ENCODE results near the gene PTCH2.
"Not testable (repeated sequence)": the region's sequence is repeated elsewhere in the genome, so short reads cannot be mapped to it uniquely, and the experiment has no call there.

PTCH2 gene

DNA sequence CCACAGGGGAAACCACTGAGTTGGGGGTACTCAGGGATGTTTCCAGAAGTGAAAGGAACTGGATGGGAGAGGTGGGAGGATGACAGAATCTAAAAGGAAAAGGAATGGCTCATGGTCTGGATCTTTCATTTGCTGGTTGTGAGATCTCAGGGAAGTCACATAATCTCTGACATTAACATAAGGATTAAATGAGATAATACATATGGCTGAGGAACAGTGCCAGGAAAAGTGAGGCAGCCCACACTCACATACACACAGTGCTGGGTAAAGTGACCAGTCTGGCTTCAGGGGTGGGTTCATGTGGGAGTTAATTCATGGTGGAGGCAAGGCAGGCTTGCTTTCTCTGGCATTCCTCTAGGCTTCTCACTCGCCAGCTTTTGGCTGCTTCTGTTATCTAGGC, 3.9 kb upstream of the PTCH2 start:
- no peak for DNase-seq

DNA sequence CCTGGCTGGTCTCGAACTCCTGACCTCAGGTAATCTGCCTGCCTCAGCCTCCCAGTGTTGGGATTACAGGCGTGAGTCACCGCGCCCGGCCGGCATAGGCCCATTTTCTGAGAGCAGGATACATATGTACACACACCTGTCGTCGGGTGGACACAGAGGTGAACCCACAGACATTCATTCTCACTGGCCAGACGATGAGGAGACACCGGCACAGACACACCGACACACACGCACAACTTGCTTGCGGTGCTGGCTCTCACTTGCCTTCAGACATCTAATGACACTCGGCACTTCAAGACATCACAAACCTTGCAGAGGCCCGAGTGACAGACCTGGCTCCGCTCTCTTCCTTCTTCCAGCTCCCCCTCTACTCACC, 579 bp downstream of the PTCH2 start:
- peak in 8 of 56 donors; percentile 11 to 60 (median 46) for DNase-seq

DNA sequence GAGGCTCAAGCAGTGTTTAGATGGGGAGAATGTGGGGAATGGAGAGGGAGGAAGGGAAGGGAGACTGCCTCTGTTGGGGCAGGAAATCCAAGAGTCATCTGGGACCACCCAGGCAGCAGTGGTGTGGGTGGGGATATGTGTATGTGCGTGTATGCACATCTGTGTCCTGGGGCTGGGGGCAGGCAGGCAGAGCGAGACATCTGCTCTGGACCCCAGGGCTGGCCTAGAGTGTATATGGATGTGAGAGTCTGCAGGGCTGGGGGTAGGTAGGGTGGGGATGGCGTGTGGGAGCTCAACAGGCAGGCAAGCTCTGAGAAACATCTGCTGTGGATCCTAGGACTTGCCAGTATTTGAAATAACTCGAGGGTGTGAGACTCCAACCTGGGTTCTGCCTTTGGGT, 3.5 kb downstream of the PTCH2 start:
- DNase-seq, result no peak

DNA sequence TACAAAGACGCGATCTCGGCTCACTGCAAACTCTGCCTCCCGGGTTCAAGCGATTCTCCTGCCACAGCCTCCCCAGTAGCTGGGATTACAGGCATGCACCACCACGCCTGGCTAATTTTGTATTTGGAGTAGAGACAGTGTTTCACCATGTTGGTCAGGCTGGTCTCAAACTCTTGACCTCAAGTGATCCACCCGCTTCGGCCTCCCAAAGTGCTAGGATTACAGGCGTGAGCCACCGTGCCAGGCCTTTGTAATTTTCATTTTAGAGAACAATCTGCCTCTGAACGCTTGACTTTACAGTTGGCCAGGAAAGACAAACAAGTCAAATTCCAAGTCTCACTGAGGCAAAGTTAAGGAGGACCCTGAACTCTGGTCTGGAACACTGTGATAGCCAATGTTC, 4.8 kb downstream of the PTCH2 start:
- not testable (repeated sequence) for DNase-seq

DNA sequence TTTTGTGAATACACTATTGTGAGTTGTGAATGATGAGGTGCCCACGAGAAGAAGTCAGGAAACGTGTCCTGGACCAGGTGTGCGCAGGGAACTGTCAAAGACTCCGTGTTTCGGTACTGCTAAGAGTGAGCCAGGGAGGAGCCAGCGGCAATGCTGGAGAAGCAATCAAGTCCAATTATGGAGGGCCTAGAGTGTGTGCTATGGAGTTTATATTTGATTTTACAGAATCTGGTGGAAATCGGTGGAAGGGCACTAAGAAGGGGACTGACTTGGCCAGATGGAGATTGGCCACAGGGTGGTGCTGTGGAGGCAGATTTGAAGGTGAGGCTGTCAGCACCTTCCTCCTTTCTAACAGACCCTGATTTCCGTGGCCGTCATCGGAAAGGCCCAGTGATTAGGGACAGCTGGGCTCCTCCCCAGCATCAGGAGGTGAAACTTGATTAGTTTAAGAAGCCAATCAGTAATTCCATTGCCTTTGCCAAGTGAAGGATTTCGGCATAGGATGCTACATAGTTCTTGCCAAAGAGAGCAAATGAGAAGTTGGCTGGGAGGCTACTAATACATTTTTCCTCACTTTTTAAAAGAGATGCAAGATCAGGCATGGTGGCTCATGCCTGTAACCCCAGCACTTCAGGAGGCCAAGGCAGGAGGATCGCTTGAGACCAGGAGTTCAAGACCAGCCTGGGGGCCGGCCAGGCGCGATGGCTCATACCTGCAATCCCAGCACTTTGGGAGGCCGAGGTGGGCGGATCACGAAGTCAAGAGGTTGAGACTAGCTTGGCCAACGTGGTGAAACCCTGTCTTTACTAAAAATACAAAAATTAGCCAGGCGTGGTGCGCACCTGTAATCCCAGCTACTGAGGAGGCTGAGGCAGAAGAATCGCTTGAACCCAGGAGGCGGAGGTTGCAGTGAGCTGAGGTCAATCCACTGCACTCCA, 7.0 kb downstream of the PTCH2 start:
- peak in 49 of 56 donors; percentile 18 to 90 (median 56) for DNase-seq

DNA sequence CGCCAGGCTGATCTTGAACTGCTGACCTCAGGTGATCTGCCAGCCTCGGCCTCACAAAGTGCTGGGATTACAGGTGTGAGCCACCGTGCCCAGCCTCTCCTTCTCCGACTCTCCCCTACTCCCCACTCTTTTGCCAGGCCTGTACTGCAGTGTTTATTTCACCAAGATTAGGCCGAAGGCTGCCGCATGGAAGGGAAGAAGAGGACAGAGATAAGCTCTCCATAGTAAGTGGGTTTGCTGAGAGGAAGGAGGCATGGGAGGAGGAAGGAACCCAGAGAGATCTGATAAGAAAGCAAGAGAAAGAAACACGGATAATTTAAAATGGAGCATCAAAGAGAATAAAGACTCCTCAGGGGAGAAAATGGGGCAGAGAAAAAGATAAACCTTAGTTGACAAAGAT, 8.7 kb downstream of the PTCH2 start:
- no peak for DNase-seq

DNA sequence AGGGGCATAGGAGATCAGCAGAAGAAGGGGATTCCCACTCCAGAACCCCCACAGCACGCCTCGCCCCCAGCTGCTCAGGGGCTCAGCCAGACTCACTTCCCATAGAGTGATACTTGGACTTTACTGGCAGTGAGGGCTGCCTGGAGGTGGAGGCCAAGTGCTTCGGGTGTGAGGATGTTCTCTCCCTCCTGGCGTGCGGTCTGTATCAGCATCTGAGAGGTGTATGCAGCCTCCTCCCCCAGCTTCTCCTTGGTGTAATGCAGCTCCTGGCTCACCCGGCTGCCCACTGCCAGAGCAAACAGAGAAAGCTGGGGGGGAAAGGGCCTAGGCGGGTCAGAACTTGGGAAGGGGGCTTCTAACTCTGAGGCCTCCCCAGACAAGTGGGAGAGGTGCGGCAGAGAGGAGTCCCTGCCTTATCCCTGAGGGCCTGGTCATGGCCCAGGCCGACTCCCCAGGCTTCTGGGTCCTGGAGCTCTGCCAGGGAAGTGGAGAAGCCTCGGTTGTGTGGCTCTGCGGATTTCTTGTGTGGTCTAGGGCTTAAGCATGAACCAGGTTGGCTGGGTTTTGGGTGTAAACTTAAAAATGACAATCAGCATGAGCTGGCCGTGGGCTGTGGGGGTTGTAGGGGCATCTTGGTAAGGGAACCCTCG, 10.9 kb downstream of the PTCH2 start:
- no peak for DNase-seq

DNA sequence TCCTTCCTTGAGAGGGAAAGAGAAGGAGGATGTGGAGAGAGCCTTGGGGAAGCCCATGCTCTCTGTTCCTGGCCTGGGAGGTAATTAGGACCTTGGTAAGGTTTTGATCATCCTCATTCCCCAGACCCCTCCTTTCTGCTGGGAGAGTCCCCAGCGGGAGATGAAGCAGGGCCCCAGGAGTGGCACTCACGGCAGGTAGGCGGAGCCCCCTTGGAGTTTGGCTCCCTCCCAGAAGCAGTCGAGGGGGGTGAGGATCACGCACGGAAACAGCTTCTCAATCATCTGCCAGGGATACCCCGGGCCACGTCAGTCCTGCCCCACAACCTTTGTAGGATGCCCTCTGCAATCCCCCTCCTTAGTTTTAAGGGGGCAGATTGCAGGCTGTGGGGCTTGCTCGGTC, 11.5 kb downstream of the PTCH2 start:
- DNase-seq, result no peak

DNA sequence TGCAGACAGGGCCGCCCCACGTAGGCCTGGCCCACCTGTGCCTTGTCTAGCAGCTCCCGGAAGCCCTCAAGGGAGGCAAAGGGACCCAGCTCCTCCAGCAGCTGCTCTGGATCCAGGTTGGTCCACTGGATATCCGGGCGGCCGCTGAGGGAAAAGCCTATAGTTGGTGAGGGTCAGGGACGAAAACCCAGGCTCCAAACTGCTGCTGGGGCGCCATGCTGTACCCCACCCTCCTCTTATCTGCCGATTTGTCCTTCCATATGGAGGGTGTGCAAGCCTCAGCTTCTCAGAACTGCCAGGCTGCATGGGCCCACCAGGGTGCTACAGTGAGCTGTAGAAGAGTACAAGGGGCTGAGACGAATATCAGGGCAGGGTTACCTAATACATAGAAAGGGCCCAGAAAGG, 12.2 kb downstream of the PTCH2 start:
- DNase-seq, result no peak

DNA sequence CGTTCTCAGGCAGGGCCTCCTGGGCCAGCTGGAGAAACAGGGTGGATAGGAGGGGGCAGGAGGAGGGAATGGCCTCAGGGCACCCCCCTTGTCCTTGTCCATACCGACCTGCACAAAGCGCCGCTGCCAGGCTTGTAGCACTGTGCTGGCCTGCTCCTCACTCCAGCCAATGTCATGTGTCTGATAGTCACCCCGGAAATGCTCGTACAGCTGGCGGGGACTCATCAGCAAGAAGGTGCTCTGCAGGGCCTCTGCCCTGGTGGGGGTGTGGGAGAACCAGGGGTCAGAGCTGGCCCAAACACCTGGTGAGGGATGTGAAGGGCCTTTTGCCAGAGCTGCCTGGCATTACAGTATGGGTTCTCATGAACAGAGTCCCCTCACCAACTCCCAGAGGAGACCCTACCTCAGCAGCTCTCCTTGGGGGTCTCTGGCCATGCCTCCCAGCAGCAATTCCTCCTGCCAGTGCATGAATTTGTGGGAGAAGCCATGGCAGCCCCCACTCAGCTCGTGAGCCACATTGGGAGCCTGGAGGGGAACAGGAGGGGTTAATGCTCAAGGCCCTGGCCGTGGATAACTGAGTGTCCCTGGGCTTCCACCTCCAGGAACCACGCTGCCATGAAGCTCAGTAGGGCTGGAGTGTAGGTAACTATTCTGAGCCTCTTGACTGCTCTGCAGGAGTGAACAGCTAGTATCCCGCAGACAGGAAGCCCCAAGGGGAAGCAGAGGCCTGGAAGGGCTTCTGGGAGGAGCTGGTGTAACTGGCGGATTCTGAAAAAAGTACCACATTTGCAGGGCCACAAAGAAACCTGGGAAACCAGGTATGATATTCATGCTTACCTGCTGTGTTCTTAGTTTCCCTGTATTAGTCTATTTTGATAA, 13.3 kb downstream of the PTCH2 start:
- DNase-seq, result no peak

DNA sequence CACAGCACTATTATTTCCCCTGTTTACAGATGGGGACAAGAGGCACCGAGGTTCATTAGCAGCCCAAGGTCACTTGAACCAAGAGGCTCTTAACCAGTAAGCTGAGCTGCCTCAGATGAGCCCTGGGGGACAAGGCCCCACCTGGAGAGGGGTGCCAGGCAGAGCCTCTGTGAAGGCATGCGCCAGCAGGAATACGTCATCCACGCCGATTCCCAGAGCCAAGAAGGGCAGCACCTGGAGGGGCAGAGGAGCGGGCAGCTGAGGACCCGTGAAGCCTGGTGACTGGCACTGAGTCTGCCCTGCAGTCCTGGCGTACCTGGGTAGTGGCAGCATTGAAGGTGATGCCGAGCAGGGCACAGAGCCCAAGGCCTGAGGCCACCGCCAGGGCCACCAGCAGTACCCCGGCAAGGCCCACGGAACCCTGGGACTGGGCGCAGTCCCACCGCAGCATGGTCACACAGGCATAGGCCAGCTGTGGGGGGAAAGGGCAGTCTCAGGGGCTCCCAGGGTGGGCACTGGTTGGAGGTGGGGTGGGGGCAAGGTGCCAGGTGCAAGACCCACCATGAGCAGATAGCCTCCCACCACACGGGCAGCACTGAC, 14.1 kb downstream of the PTCH2 start:
- DNase-seq, result no peak

DNA sequence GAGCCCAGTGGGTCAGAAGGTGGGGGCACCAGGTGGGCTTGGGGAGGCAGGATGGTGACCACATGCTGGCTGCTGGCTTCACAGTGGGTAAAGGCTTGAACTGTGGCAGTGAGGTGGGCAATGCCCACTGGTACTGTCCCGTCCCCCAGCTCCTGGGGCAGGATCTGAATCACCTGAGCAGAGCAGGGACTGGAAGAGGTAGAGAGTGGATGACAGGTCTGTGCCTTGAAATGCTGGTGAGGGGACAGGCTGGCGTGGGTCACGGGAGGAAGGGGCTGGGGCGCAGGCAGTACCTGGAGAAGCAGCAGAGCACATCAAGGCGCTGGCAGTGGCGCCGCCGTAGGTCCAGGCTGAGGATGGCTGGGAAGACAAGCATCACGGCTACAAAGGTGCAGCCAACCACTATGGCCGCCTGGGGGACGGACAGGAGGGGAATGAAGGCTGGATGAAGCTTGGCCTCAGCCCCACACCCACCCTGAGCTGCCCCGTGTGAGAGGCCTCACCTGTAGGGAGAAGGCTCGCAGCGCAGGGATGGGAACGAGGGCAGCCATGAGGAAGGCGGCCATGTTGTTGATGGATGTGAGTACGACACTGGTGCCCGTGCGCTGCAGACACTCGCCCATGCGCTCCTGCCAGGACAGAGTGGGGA, 14.9 kb downstream of the PTCH2 start:
- no peak for DNase-seq

DNA sequence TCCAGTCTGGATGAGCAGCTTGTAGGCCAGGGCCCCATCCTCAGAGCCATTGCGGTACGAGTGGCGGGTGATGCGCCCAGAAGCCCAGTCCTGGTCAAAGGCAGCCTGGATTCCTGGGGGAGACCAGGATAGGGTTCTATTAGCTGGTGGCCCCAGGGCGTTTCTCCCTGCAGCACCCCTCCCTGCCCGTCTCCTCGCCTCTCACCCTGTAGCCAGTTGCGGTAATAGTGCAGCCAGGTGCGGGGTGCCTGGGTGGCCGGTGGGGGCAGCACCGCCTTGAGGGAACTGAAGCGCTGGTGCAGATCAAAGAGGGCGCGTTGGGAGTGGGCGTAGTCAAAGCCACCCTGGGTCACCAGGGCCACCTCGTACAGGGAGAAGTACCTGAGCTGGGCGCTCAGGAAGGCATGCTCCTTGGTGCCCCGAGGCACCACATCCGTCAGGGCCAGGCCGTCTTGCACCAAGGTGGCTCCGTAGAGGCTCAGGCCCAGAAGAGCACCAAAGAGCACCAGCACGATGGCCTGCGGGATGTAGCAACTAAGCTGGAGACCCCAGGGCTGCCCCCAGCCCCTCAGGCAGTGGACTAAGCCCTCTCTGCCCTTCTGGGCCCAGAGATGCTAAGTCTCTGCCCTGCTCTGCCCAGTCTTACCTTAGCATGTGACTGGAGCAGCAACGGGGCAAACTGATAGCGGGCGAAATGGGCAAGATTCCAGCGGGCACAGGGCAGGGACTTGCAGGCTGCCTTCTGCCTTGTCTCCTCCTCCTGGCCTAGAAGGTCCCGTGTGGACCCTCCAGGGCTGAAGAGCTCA, 15.7 kb downstream of the PTCH2 start:
- DNase-seq, result no peak

DNA sequence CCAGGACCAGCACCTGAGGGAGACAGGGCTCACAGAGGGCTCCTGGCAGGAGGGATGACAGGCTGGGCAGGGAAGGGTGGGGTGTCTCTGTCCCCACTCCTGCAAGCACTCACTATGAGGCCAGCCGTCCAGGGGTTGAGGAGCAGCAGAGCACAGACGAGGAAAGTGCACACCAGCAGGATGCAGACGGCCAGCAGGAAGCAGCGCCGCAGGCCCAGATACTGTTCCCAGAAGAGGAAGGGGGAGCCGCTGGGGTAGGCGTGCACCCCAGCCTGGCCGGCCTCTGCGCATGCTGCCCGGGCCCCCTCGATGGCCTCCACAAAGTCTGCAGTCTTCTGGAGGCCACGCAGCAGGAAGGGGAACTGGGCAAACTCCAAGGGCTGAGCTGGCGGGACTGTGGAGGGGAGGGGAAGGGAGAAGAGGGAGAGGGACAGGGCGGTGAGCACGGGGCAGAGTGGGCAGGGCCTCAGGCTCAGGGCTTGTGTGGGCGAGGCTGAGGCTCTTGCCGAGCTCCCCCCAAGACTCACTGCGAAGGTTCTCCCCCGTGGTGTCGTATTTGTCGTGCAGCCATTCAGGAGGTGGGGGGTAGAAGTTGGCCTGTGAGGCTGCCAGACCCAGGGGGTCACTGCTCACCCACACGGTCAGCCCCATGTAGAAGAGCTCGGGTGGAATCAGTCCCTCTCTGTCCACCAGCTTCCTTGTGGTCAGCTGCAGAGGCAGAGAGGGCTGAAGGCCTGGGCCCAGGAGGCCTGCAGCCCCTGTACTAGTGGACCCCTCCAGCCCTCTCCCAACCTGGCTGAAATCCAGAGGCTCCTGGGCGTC, 16.5 kb downstream of the PTCH2 start:
- DNase-seq, result peak in 22 of 56 donors; percentile 8 to 50 (median 24)

DNA sequence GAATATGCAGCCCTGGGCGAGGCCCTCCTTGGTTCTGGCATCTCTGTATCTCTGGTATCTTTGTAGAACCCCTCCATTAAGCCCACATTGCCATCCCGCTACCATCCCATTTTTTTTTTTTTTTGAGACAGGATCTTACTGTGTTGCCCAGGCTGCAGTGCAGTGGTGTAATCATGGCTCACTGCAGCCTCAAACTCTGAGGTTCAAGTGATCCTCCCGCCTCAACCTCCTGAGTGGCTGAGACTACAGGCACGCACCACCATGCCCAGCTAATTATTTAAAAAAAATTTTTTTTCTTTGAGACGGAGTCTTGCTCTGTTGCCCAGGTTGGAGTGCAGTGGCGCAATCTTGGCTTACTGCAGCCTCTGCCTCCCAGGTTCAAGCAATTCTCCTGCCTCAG, 18.7 kb downstream of the PTCH2 start:
- not testable (repeated sequence) for DNase-seq

DNA sequence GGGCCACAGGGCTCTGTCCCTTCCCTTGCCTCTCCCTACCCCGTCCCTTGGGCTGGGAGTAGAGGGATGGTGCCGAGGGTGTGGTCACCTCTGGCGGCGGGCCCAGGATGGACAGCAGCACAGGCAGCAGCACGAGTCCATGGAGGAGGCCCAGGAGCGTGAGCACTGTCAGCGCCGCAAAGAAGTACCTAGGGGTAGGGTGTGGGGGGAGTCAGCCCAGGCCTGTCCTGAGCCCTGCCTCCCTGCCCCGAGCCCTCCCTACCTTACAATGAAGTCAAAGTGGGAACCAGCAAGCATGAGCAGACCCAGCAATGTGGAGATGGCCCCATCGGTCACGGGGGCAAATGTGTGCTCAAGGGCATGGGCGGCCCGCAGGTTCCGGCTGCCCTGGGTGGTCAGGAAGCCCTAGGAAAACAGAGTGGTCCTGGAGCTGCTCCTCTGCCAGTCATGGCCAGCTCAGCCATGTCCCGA, 20.0 kb downstream of the PTCH2 start:
- no peak for DNase-seq

DNA sequence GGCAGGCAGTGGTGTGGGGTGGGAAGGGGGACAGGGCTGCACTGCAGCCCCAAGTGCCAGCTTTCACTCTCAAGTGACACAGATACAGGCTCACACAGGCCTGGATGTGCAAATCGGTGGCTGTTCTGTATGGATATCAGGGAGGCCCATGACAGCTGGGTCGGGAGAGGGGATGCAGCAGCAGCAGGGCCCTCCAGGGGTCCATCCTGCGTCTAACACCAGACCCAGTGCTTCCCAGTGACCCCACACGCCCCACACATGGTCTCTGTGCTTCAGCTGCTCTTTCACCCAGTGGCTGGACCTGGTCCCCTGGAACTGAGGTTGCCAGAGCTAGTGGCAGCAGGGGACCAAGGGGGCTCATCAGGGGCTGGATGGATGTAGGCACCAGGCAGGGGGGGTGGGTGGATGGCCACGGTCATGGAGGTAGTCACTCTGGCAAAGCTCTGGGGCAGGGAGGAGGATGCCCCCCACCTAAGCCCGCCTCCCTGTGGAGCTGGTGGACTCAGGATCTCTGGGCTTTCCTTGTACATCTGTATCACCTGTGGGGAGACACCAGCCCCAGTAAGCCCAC, 20.8 kb downstream of the PTCH2 start:
- DNase-seq, result no peak

DNA sequence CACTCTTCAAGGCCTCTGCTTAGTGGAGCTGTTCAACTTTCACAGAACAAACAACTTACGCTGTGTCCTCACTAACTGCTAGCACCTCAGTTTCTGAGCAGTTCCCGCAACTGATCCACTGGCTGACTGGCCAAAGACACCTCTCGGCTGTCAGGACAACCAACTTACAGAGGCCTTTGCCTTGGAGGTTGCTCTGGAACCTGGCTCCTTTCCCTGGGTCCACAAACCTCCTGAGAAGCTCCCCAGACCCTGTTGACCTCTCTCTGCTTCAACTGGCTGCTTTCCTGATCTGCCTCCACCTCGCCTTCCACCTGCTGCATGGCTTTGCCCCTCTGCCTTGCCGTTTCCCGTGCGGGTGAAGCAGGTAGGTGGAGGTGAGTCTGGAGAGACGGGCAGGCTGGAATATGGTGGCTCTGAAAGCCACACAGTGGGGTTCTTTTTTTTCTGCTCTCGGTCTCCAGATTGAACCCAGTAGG, 21.8 kb downstream of the PTCH2 start:
- DNase-seq, result no peak

Measured in nucleus accumbens (tissue), 56 donors.